Activated T-helper 17 cell treated with anti-CD3 and anti-CD28 coated beads, Interleukin-2, amount 50 U/mL, for 72 hours (primary cell): ENCODE measurements around the gene CLDN5. TPM values are rescaled to one million over a fixed set of nuclear protein-coding genes. Genes with fewer than 3 reads are reported as not detected.

Experiments used
- ATAC-seq: fragments of 150-1000 bp; cut with Tn5 transposase; replicated peaks from 2 replicates; pipeline ENCODE4 v1.10.0; 2021; ENCODE audit warnings: mild to moderate bottlenecking, moderate library complexity
- H3K27ac Mint-ChIP-seq: one replicate; pipeline ENCODE4 v1.8.0; 2022; ENCODE audit warnings: mixed read lengths
- H3K27me3 Mint-ChIP-seq: one replicate; pipeline ENCODE4 v1.8.0; 2022; ENCODE audit warnings: mixed read lengths
- H3K36me3 Mint-ChIP-seq: one replicate; pipeline ENCODE4 v1.8.0; 2022; ENCODE audit warnings: low read depth, mild to moderate bottlenecking, mixed read lengths
- H3K4me1 Mint-ChIP-seq: one replicate; pipeline ENCODE4 v1.8.0; 2022; ENCODE audit warnings: mixed read lengths
- H3K4me3 Mint-ChIP-seq: one replicate; pipeline ENCODE4 v1.8.0; 2022; ENCODE audit warnings: mild to moderate bottlenecking, mixed read lengths
- H3K9me3 Mint-ChIP-seq: one replicate; pipeline ENCODE4 v1.8.0; 2022; ENCODE audit warnings: mixed read lengths
- total RNA-seq, 2 donors: library from RNA; stranded (reverse); gene quantifications; one replicate each; pipeline ENCODE4 v1.2.3, GENCODE V29; 2022

Gene CLDN5
- total RNA-seq, 2 donors from 2014 or later, result 0.13 TPM; not detected in 1

- Mint-ChIP-seq H3K27ac (no peak overlapping the region), H3K4me3 (no peak overlapping the region), H3K4me1 (peaks cover 10% of the 10 kb centered on the region), H3K9me3 (no peaks in the 10 kb centered on the region), H3K27me3 (no peaks in the 10 kb centered on the region), H3K36me3 (peaks cover 79% of the 10 kb centered on the region)
- no peak for ATAC-seq
Observed at GRCh38 chr22:19509923-19510322, 14.3 kb downstream of the CLDN5 start.

DNA sequence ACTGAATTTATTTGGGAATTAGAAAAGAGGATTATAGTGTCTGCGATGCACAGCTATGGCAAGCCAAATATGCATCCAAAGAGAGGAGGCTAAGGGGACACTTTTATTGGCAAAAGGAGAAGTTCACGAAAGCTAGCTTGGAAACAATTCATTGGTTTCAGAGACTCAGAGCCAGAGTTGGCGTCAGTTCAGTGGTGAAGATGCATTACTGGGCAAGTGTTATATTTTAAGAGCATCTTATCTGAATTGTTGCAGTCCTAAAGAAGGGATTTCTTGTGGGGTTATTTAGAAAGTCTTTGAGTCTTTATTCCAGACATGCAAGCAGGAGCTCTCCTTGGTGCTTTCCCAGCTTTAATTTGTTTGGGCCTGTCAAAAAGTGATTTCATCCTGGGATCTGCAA, 15.0 kb downstream of the CLDN5 start:
- Mint-ChIP-seq H3K4me1 (peaks cover 10% of the 10 kb centered on the region), H3K27ac (no peak overlapping the region), H3K9me3 (no peaks in the 10 kb centered on the region), H3K27me3 (no peaks in the 10 kb centered on the region), H3K4me3 (no peak overlapping the region), H3K36me3 (peaks cover 74% of the 10 kb centered on the region)
- no peak for ATAC-seq

DNA sequence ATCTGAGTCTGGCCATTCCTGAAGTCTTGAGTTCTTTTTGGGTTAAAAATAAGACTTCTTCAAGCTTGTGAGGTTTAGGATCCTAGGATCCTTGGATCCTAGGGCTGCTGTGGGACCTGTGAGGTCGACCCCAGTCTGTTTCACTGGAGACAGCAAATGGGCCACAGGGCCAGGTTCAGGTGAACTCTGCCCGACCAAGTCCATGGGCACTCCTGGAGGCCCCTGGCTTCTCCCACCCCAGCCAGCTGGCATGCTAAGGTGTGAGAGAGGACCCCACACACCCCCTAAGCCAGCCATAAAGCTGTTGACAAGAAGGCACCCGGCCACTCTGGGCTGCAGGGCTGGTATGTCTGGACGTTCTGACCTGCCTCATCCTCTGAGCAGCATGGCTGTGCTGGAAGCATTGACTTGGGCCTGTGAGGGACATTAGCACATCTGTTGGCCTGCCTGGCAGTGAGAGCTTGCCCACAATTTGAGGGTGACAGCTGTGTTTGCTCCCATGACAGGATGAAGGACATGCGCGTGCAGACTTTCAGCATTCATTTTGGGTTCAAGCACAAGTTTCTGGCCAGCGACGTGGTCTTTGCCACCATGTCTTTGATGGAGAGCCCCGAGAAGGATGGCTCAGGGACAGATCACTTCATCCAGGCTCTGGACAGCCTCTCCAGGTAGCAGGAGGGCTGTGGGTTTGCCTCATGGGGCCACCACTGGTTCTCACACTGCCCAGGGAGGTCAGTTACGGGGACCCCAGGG, 16.0 kb downstream of the CLDN5 start:
- H3K4me1 Mint-ChIP-seq, result peaks cover 10% of the 10 kb centered on the region
- no peak overlapping the region for H3K4me3 Mint-ChIP-seq
- H3K36me3 Mint-ChIP-seq, result peaks cover 64% of the 10 kb centered on the region
- H3K27me3 Mint-ChIP-seq, result no peaks in the 10 kb centered on the region
- no peak for ATAC-seq
- no peak overlapping the region for H3K27ac Mint-ChIP-seq
- H3K9me3 Mint-ChIP-seq, result no peaks in the 10 kb centered on the region

DNA sequence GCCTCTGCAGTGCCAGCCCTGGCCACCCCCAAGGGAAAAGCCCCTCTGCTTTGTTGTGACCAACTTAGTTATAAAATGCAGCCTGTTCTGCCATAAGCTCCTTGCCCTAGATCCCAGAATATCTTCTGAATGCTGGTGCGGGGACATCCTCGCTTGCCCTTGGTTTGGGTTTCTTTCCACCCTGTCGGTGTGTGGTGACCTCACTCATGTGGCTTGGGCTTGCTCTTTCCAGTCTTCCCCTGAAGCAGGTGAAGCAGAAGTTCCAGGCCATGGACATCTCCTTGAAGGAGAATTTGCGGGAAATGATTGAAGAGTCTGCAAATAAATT, 16.7 kb downstream of the CLDN5 start:
- H3K4me1 Mint-ChIP-seq, result peaks cover 10% of the 10 kb centered on the region
- H3K27me3 Mint-ChIP-seq, result no peaks in the 10 kb centered on the region
- H3K36me3 Mint-ChIP-seq, result peaks cover 57% of the 10 kb centered on the region
- no peak for ATAC-seq
- H3K9me3 Mint-ChIP-seq, result no peaks in the 10 kb centered on the region
- H3K27ac Mint-ChIP-seq, result no peak overlapping the region
- no peak overlapping the region for H3K4me3 Mint-ChIP-seq

- H3K4me1 Mint-ChIP-seq, result peaks cover 10% of the 10 kb centered on the region
- no peak for ATAC-seq
- no peaks in the 10 kb centered on the region for H3K9me3 Mint-ChIP-seq
- no peaks in the 10 kb centered on the region for H3K27me3 Mint-ChIP-seq
- H3K4me3 Mint-ChIP-seq, result no peak overlapping the region
- peaks cover 45% of the 10 kb centered on the region for H3K36me3 Mint-ChIP-seq
- peak overlapping the region; percentile 63 for H3K27ac Mint-ChIP-seq
Observed at GRCh38 chr22:19506212-19506611, 18.0 kb downstream of the CLDN5 start.

GRCh38 chr22:19505735-19506126, 18.5 kb downstream of the CLDN5 start:
- peaks cover 41% of the 10 kb centered on the region for H3K36me3 Mint-ChIP-seq
- no peak overlapping the region for H3K4me3 Mint-ChIP-seq

DNA sequence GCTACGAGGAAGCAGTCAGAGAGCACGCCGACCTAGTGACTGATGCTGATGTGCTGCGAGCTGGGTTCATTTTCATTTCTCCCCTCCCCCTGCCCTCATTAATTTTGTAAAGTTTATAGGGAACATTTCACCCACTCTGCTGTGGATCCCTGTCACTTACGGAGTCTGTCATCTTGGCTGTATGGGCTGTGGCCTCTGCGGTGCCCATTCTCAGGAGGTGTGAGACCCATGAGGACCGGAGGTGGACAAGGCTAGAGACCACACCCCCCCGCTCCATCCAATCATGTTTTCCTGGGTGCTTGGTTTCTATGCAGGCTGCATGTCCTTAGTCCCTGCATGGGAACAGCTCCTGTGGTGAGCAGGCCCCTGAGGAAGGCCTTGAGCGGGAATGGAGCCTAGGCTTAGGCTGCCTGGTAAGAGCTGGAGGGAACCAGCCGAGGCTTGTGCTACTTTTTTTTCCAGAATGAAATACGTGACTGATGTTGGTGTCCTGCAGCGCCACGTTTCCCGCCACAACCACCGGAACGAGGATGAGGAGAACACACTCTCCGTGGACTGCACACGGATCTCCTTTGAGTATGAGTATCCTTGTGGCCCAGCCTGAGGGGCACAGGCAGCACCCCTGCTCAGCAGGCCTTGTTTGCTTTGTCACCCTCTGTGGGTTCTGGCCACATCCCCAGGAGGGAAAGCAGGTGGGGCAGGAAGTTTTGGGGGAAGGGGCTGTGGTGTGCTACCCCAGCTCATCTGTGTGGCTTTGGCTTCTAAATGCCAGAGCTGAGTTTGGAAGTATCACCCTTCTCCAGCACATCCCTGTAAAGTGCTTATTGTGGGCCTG, 19.1 kb downstream of the CLDN5 start:
- H3K27me3 Mint-ChIP-seq, result no peaks in the 10 kb centered on the region
- peak overlapping the region; percentile 63 for H3K27ac Mint-ChIP-seq
- no peaks in the 10 kb centered on the region for H3K9me3 Mint-ChIP-seq
- H3K36me3 Mint-ChIP-seq, result peaks cover 46% of the 10 kb centered on the region
- H3K4me1 Mint-ChIP-seq, result peaks cover 10% of the 10 kb centered on the region
- no peak for ATAC-seq
- H3K4me3 Mint-ChIP-seq, result no peak overlapping the region

More at GRCh38 chr22:19505735-19506126, 18.5 kb downstream of the CLDN5 start:
- Mint-ChIP-seq H3K9me3 (no peaks in the 10 kb centered on the region), H3K4me1 (peaks cover 10% of the 10 kb centered on the region), H3K27me3 (no peaks in the 10 kb centered on the region), H3K27ac (peak overlapping the region; percentile 63)
- no peak for ATAC-seq

- Mint-ChIP-seq H3K36me3 (peaks cover 38% of the 10 kb centered on the region), H3K4me1 (peaks cover 10% of the 10 kb centered on the region), H3K4me3 (no peak overlapping the region), H3K27ac (no peak overlapping the region), H3K9me3 (no peaks in the 10 kb centered on the region), H3K27me3 (no peaks in the 10 kb centered on the region)
- ATAC-seq, result no peak
Observed at GRCh38 chr22:19503869-19504268, 20.3 kb downstream of the CLDN5 start.

GRCh38 chr22:19503367-19503766, 20.8 kb downstream of the CLDN5 start:
- Mint-ChIP-seq H3K9me3 (no peaks in the 10 kb centered on the region), H3K27ac (no peak overlapping the region), H3K4me3 (no peak overlapping the region), H3K27me3 (no peaks in the 10 kb centered on the region), H3K4me1 (peaks cover 10% of the 10 kb centered on the region), H3K36me3 (peaks cover 33% of the 10 kb centered on the region)
- ATAC-seq, result no peak

DNA sequence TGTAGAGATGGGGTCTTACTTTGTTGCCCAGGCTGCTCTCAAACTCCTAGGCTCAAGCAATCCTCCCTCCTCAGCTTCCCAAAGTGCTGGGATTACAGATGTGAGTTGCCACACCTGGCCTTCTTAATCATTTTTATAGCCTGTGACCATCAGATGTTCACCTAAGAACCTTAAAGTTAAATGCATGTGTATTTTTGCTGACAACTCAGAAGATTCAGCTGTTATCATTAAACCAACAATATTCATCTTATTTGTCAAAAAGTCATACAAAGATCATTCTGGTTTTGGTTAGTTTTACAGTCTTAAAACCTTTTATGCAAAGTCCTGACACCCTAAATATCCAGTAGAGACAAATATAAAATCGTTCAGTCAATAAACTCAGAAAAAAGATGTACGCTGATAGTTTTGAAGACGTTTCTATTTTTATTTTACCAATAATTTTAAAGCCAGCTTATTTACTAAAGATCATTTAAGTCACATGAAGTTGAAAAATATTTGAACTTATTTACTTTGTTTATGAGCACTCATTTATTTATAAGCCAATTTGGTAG, 22.2 kb downstream of the CLDN5 start:
- ATAC-seq, result no peak
- no peaks in the 10 kb centered on the region for H3K27me3 Mint-ChIP-seq
- H3K4me1 Mint-ChIP-seq, result peaks cover 10% of the 10 kb centered on the region
- H3K4me3 Mint-ChIP-seq, result no peak overlapping the region
- H3K27ac Mint-ChIP-seq, result no peak overlapping the region
- H3K9me3 Mint-ChIP-seq, result no peaks in the 10 kb centered on the region
- H3K36me3 Mint-ChIP-seq, result peaks cover 32% of the 10 kb centered on the region

DNA sequence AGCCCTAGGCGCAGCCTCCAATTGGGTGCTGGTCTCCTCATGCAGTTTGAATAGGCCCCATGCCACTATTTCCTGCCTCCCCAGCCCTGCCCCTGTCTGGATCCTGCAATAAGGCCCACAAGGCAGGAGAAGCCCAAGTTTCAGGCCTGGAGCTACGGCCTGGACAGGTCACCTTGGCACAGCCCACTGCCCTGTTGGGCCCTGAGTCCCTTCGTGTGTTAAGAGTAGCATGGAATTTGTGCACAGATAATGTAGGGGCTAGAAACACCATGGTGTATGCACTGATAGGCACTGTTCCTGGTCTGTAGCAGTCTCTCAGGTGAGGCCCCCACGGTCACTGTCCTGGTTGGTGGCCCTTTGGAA, 24.3 kb downstream of the CLDN5 start:
- Mint-ChIP-seq H3K36me3 (peaks cover 37% of the 10 kb centered on the region), H3K27me3 (no peaks in the 10 kb centered on the region), H3K27ac (no peak overlapping the region), H3K4me3 (no peak overlapping the region), H3K9me3 (no peaks in the 10 kb centered on the region), H3K4me1 (peaks cover 3% of the 10 kb centered on the region)
- ATAC-seq, result no peak

- peaks cover 39% of the 10 kb centered on the region for H3K36me3 Mint-ChIP-seq
- H3K9me3 Mint-ChIP-seq, result no peaks in the 10 kb centered on the region
- H3K4me1 Mint-ChIP-seq, result peaks cover 3% of the 10 kb centered on the region
- H3K4me3 Mint-ChIP-seq, result no peak overlapping the region
- no peak for ATAC-seq
- no peak overlapping the region for H3K27ac Mint-ChIP-seq
- H3K27me3 Mint-ChIP-seq, result no peaks in the 10 kb centered on the region
Observed at GRCh38 chr22:19499236-19499879, 24.9 kb downstream of the CLDN5 start.

DNA sequence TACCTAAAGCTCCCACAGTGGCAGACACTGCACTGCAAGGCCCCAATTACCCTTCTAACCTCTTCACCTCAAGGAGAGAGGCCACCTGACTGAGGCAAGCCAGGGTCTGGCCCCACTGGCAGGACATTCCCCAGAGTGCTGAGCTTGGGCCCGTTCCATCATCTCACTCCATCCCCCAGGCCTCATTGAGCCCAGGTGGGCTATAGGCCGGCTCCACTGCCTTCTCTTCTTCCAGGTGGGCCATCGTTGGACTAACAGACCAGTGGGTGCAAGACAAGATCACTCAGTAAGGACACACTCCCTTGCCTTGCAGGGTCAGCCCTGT, 25.4 kb downstream of the CLDN5 start:
- Mint-ChIP-seq H3K4me3 (no peak overlapping the region), H3K36me3 (peaks cover 45% of the 10 kb centered on the region), H3K27me3 (no peaks in the 10 kb centered on the region), H3K9me3 (no peaks in the 10 kb centered on the region), H3K4me1 (peaks cover 3% of the 10 kb centered on the region), H3K27ac (no peak overlapping the region)
- no peak for ATAC-seq

- Mint-ChIP-seq H3K4me3 (no peak overlapping the region), H3K27me3 (no peaks in the 10 kb centered on the region), H3K9me3 (no peaks in the 10 kb centered on the region), H3K4me1 (peaks cover 3% of the 10 kb centered on the region), H3K36me3 (peaks cover 50% of the 10 kb centered on the region), H3K27ac (no peak overlapping the region)
- no peak for ATAC-seq
Observed at GRCh38 chr22:19498154-19498865, 25.9 kb downstream of the CLDN5 start.
